CD14-positive monocyte (primary cell): ENCODE data around the gene COL4A1. TPM values are rescaled to one million over a fixed set of nuclear protein-coding genes. Genes with fewer than 3 reads are reported as not detected.

Source experiments
- DNase-seq, 3 donors: peaks; one replicate each; pipeline ENCODE4 v3.0.0-alpha.2; 2011 to 2022
- H2AFZ ChIP-seq: 2 replicates; pipeline ENCODE4 v1.6.0; 2012; ENCODE audit warnings: mild to moderate bottlenecking, low read depth, low read length, inconsistent platforms; ENCODE audit not compliant: insufficient read depth, poor library complexity, severe bottlenecking
- H3K27ac ChIP-seq, 2 donors: 1 replicate in 1 of 2; 2 replicates in 1 of 2; pipeline ENCODE4 v1.5.1; 2012 to 2013; ENCODE audit warnings: low read length in 2 of 2, control low read depth in 1 of 2, inconsistent platforms in 1 of 2, low read depth in 1 of 2, mild to moderate bottlenecking in 1 of 2
- H3K27me3 ChIP-seq, 2 donors: one replicate each; pipeline versions ENCODE4 v1.6.0 to v1.6.1; 2011 to 2013; ENCODE audit warnings: low read length in 2 of 2; ENCODE audit not compliant: control insufficient read depth in 2 of 2, insufficient read depth in 2 of 2
- H3K36me3 ChIP-seq, 2 donors: replicated peaks in 1 of 2; 1 replicate in 1 of 2; 2 replicates in 1 of 2; pipeline versions ENCODE4 v1.5.1 to v1.6.1; 2012 to 2013; ENCODE audit warnings: low read length in 2 of 2, control low read depth in 1 of 2, inconsistent platforms in 1 of 2, mild to moderate bottlenecking in 1 of 2; ENCODE audit not compliant: insufficient read depth in 2 of 2, control insufficient read depth in 1 of 2
- H3K4me1 ChIP-seq, 2 donors: 1 replicate in 1 of 2; 2 replicates in 1 of 2; pipeline versions ENCODE4 v1.5.1 to v1.6.1; 2012 to 2013; ENCODE audit warnings: low read length in 2 of 2, control low read depth in 1 of 2, inconsistent platforms in 1 of 2, mild to moderate bottlenecking in 1 of 2, moderate library complexity in 1 of 2; ENCODE audit not compliant: insufficient read depth in 2 of 2, control insufficient read depth in 1 of 2
- H3K4me2 ChIP-seq: replicated peaks from 2 replicates; pipeline ENCODE3; 2012; ENCODE audit warnings: low read length, moderate library complexity, mild to moderate bottlenecking; ENCODE audit not compliant: poor library complexity, severe bottlenecking; ENCODE audit errors: extremely low read depth
- H3K4me3 ChIP-seq, 3 experiments: fragments of 200-600 bp in 1 of 3; sonication (generic) in 1 of 3; replicated peaks in 1 of 3; 1 replicate in 2 of 3; 2 replicates in 1 of 3; pipeline ENCODE4 v1.5.1; 2011 to 2013; ENCODE audit warnings: low read length in 3 of 3, mild to moderate bottlenecking in 3 of 3, control low read depth in 2 of 3, low read depth in 2 of 3, inconsistent platforms in 1 of 3, moderate library complexity in 1 of 3
- H3K79me2 ChIP-seq: 2 replicates; pipeline ENCODE4 v1.6.0; 2012; ENCODE audit warnings: mild to moderate bottlenecking, control low read depth, inconsistent platforms, low read length, moderate library complexity; ENCODE audit not compliant: insufficient read depth
- H3K9ac ChIP-seq: 2 replicates; pipeline ENCODE4 v1.6.0; 2017; ENCODE audit warnings: low read length, mild to moderate bottlenecking; ENCODE audit not compliant: insufficient read depth, poor library complexity, severe bottlenecking
- H3K9me3 ChIP-seq, 2 donors: replicated peaks in 1 of 2; 1 replicate in 1 of 2; 2 replicates in 1 of 2; pipeline versions ENCODE4 v1.5.1 to v1.6.1; 2012 to 2013; ENCODE audit warnings: low read length in 2 of 2, control low read depth in 1 of 2; ENCODE audit not compliant: control insufficient read depth in 1 of 2, insufficient read depth in 1 of 2
- H4K20me1 ChIP-seq: 2 replicates; pipeline ENCODE4 v1.6.0; 2012; ENCODE audit warnings: mild to moderate bottlenecking, low read length, control low read depth, moderate library complexity; ENCODE audit not compliant: insufficient read depth
- H3K27ac Mint-ChIP-seq, 7 donors: one replicate each; pipeline ENCODE4 v1.8.0; 2020; ENCODE audit warnings: mild to moderate bottlenecking in 7 of 7, mixed read lengths in 7 of 7, moderate library complexity in 6 of 7, inconsistent platforms in 2 of 7
- H3K27me3 Mint-ChIP-seq, 3 donors: one replicate each; pipeline ENCODE4 v1.8.0; 2021 to 2022; ENCODE audit warnings: low read depth in 3 of 3, mild to moderate bottlenecking in 3 of 3, mixed read lengths in 3 of 3, moderate library complexity in 3 of 3, inconsistent platforms in 1 of 3
- H3K36me3 Mint-ChIP-seq, 2 donors: one replicate each; pipeline ENCODE4 v1.8.0; 2020; ENCODE audit warnings: mixed read lengths in 2 of 2, inconsistent platforms in 1 of 2, mild to moderate bottlenecking in 1 of 2
- H3K4me1 Mint-ChIP-seq: one replicate; pipeline ENCODE4 v1.8.0; 2020; ENCODE audit warnings: mild to moderate bottlenecking, mixed read lengths
- H3K4me3 Mint-ChIP-seq, 2 donors: one replicate each; pipeline ENCODE4 v1.8.0; 2020; ENCODE audit warnings: mild to moderate bottlenecking in 2 of 2, mixed read lengths in 2 of 2, moderate library complexity in 1 of 2
- H3K9me3 Mint-ChIP-seq, 7 donors: one replicate each; pipeline ENCODE4 v1.8.0; 2020 to 2022; ENCODE audit warnings: mixed read lengths in 7 of 7, mild to moderate bottlenecking in 6 of 7, moderate library complexity in 6 of 7, inconsistent platforms in 2 of 7
- WGBS: methylation state at CpG from one replicate; pipeline ENCODE4 v1.1.5; 2013; ENCODE audit warnings: missing lambda C conversion rate; ENCODE audit not compliant: insufficient coverage; 5-methylcytosine and 5-hydroxymethylcytosine counted together
- intact Hi-C, 2 donors: fragments of 100-400 bp; cut with micrococcal nuclease; formaldehyde crosslinking; loops; one replicate each; pipeline versions ENCODE4 v1.15.0 to v1.15.1; 2023
- polyA plus RNA-seq, 3 donors: library from polyadenylated mRNA; depleted of rRNA in 1 of 3; unstranded in 2 of 3; stranded (reverse) in 1 of 3; fragments of 300-500 nt in 2 of 3; fragments of >200 nt in 1 of 3; fragmentation: Illumina TruSeq in 2 of 3; gene quantifications; 1 replicate in 2 of 3; 2 replicates in 1 of 3; pipeline ENCODE4 v1.2.3, GENCODE V29; 2012 to 2021
- TF ChIP-seq, protein P1 (sequence below): fragments of 200-600 bp; IDR thresholded peaks from one replicate; pipeline ENCODE4 v1.8.0; 2022; ENCODE audit warnings: antibody characterized with exemption, mild to moderate bottlenecking

The COL4A1 gene
- polyA plus RNA-seq, 3 donors = 0.16 to 0.25 TPM; not detected in 1

DNA sequence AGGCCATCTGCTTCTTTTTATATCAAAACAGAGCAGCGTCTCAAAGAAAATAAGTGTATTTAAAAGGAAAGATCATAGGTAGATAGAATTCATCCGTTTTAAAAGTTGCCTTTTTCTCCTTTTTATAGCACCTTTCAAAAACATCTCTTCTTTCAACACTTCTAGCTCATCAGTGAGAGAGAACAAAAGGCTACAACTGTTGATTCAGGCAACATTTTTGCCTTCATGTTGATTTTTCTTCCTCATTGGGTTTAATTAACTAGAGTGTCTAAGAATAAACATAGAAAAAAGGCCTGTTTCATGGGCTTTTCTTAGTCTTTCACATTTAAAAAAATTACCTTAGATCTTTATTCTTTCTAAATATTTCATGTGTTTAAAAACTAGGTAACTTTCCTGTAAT, 13.7 kb upstream of the COL4A1 start:
- Histone ChIP-seq H3K4me2 (no peak overlapping the region), H3K9me3 (no peaks in the 10 kb centered on the region), H3K27me3 (peaks cover 0 to 10% of the 10 kb centered on the region in 2 donors), H3K79me2 (no peaks in the 10 kb centered on the region), H3K4me3 (no peak overlapping the region), H4K20me1 (no peaks in the 10 kb centered on the region), H3K27ac (no peak overlapping the region), H3K9ac (no peak overlapping the region), H2AFZ (no peak overlapping the region), H3K4me1 (no peaks in the 10 kb centered on the region), H3K36me3 (no peaks in the 10 kb centered on the region)
- Mint-ChIP-seq H3K9me3 (peaks cover 0 to 4% (median 2%) of the 10 kb centered on the region in 7 donors), H3K27me3 (peaks cover 8 to 37% (median 12%) of the 10 kb centered on the region in 3 donors), H3K4me1 (no peaks in the 10 kb centered on the region), H3K36me3 (no peaks in the 10 kb centered on the region), H3K27ac (no peak overlapping the region), H3K4me3 (no peak overlapping the region)
- no CpG with 5 or more reads among the region's 2 CpGs for WGBS
- intact Hi-C loops = no loop called here
- DNase-seq = no peak
- TF ChIP-seq, protein P1, sequence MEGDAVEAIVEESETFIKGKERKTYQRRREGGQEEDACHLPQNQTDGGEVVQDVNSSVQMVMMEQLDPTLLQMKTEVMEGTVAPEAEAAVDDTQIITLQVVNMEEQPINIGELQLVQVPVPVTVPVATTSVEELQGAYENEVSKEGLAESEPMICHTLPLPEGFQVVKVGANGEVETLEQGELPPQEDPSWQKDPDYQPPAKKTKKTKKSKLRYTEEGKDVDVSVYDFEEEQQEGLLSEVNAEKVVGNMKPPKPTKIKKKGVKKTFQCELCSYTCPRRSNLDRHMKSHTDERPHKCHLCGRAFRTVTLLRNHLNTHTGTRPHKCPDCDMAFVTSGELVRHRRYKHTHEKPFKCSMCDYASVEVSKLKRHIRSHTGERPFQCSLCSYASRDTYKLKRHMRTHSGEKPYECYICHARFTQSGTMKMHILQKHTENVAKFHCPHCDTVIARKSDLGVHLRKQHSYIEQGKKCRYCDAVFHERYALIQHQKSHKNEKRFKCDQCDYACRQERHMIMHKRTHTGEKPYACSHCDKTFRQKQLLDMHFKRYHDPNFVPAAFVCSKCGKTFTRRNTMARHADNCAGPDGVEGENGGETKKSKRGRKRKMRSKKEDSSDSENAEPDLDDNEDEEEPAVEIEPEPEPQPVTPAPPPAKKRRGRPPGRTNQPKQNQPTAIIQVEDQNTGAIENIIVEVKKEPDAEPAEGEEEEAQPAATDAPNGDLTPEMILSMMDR = no peak

DNA sequence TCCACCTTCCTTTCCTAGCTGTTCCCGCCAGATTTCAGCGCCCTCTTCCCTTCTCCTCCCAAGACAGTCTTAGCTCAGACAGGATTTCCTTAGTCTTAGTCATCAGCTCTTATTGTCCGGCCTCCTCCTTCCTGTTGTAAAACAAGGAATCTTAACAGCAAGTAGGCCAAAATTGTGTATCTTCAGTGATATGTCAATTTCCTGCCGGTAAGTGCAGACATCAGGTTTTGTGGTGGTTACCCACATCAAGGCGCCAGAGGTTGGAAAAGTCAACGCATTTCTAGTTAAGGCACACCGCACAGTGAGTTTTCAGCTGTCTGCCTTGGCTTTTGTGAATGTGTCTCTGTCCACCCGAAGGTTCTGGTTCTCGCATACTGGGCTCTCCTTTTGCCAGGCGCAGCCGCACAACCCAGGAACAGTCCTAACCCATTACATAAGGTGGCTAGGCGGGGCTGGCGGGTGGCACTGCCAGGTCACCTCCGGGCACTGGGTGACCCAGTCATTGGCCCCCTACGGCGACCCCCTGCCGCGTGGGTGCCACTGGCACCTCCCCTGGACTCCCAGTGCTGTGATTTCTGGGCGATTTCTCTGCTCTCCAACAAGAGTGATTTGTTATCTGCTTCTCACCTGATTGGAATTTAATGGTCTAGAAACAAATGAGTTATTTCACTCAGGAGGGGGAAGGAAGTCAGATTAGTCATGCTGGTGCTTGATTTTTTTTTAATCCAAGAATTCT, 13.0 kb upstream of the COL4A1 start:
- Mint-ChIP-seq H3K36me3 (no peaks in the 10 kb centered on the region), H3K9me3 (peaks cover 0 to 4% (median 2%) of the 10 kb centered on the region in 7 donors), H3K4me3 (peak overlapping the region in 1 of 2 donors; percentile 16), H3K27me3 (peaks cover 6 to 35% (median 12%) of the 10 kb centered on the region in 3 donors), H3K4me1 (no peaks in the 10 kb centered on the region), H3K27ac (no peak overlapping the region)
- Histone ChIP-seq H3K9ac (no peak overlapping the region), H3K9me3 (no peaks in the 10 kb centered on the region), H3K79me2 (no peaks in the 10 kb centered on the region), H3K4me1 (no peaks in the 10 kb centered on the region), H3K4me3 (no peak overlapping the region), H3K36me3 (no peaks in the 10 kb centered on the region), H3K27me3 (peaks cover 0 to 10% of the 10 kb centered on the region in 2 donors), H3K4me2 (no peak overlapping the region), H2AFZ (no peak overlapping the region), H4K20me1 (no peaks in the 10 kb centered on the region), H3K27ac (no peak overlapping the region)
- intact Hi-C loops = no loop called here
- no peak for DNase-seq
- WGBS = 70% methylated on average over 16 of the region's 19 CpGs
- TF ChIP-seq, protein P1 = no peak
